WTC11 (cell line): ENCODE results near the gene FGD5. TPM values are rescaled to one million over a fixed set of nuclear protein-coding genes. Genes with fewer than 3 reads are reported as not detected.

Experiments
- ATAC-seq: fragments of 200-7000 bp; cut with Tn5 transposase; 2 replicates; pipeline ENCODE4 v1.10.0; 2021; ENCODE audit warnings: mild to moderate bottlenecking, moderate library complexity
- CTCF ChIA-PET: fragments of 300-600 bp; sonication (Branson Sonifier 250); formaldehyde crosslinking; loops from one replicate; lab custom pipeline; 2021; ENCODE audit warnings: antibody characterized with exemption; lab: Charles Lee
- POLR2A ChIA-PET: fragments of 350-600 bp; sonication (Branson Sonifier 250); formaldehyde crosslinking; loops from one replicate; lab custom pipeline; 2021; ENCODE audit warnings: antibody characterized with exemption; lab: Charles Lee
- DNase-seq: peaks from one replicate; pipeline ENCODE4 v3.0.0; 2021; ENCODE audit warnings: low spot score
- H3K27ac Mint-ChIP-seq: 2 replicates; pipeline ENCODE4 v1.8.0; 2021; ENCODE audit warnings: mixed read lengths
- H3K27me3 Mint-ChIP-seq: 2 replicates; pipeline ENCODE4 v1.8.0; 2021; ENCODE audit warnings: low read depth, mild to moderate bottlenecking, moderate library complexity, mixed read lengths
- H3K36me3 Mint-ChIP-seq: 2 replicates; pipeline ENCODE4 v1.8.0; 2021; ENCODE audit warnings: mixed read lengths
- H3K4me1 Mint-ChIP-seq: 2 replicates; pipeline ENCODE4 v1.8.0; 2022; ENCODE audit warnings: mixed read lengths
- H3K4me3 Mint-ChIP-seq: 2 replicates; pipeline ENCODE4 v1.8.0; 2021; ENCODE audit warnings: mild to moderate bottlenecking, moderate library complexity, mixed read lengths
- H3K9me3 Mint-ChIP-seq: 2 replicates; pipeline ENCODE4 v1.8.0; 2021; ENCODE audit warnings: mixed read lengths
- CREB1 ChIP-seq: sonication (generic); formaldehyde crosslinking; IDR thresholded peaks from 2 replicates; pipeline ENCODE4 v1.8.0; 2023; ENCODE audit warnings: mild to moderate bottlenecking, missing genetic modification reagents
- CREM ChIP-seq: sonication (generic); formaldehyde crosslinking; IDR thresholded peaks from 2 replicates; pipeline ENCODE4 v1.8.1; 2022; ENCODE audit warnings: mild to moderate bottlenecking, missing genetic modification reagents, moderate library complexity
- EMX1 ChIP-seq: fragments of 250-450 bp; sonication (Bioruptor Pico); IDR thresholded peaks from 2 replicates; pipeline ENCODE4 v1.8.0; 2021; ENCODE audit warnings: mild to moderate bottlenecking
- ETV6 ChIP-seq: sonication (generic); formaldehyde crosslinking; IDR thresholded peaks from 2 replicates; pipeline ENCODE4 v1.8.1; 2022; ENCODE audit warnings: mild to moderate bottlenecking, missing genetic modification reagents
- FOXK1 ChIP-seq: sonication (generic); formaldehyde crosslinking; IDR thresholded peaks from 2 replicates; pipeline ENCODE4 v1.8.0; 2022; ENCODE audit warnings: mild to moderate bottlenecking, moderate library complexity, missing genetic modification reagents
- GABPB1 ChIP-seq: sonication (generic); formaldehyde crosslinking; IDR thresholded peaks from 2 replicates; pipeline ENCODE4 v1.8.1; 2023; ENCODE audit warnings: mild to moderate bottlenecking, missing genetic modification reagents
- GRHL2 ChIP-seq: fragments of 250-450 bp; sonication (Bioruptor Pico); IDR thresholded peaks from 2 replicates; pipeline ENCODE4 v1.8.0; 2022; ENCODE audit warnings: mild to moderate bottlenecking, moderate library complexity; ENCODE audit not compliant: insufficient replicate concordance, severe bottlenecking
- GTF2I ChIP-seq: fragments of 250-450 bp; sonication (Bioruptor Pico); conservative IDR thresholded peaks from 2 replicates; pipeline ENCODE4 v1.4.0; 2021; ENCODE audit warnings: mild to moderate bottlenecking
- JUN ChIP-seq: sonication (generic); formaldehyde crosslinking; IDR thresholded peaks from 2 replicates; pipeline ENCODE4 v1.8.0; 2023; ENCODE audit warnings: mild to moderate bottlenecking, missing genetic modification reagents
- NR2C2 ChIP-seq: sonication (generic); formaldehyde crosslinking; IDR thresholded peaks from 2 replicates; pipeline ENCODE4 v1.8.0; 2022; ENCODE audit warnings: mild to moderate bottlenecking, missing genetic modification reagents
- SMAD4 ChIP-seq: sonication (generic); formaldehyde crosslinking; IDR thresholded peaks from 2 replicates; pipeline ENCODE4 v1.8.0; 2022; ENCODE audit warnings: mild to moderate bottlenecking, missing genetic modification reagents
- SOX15 ChIP-seq: fragments of 250-450 bp; sonication (Bioruptor Pico); IDR thresholded peaks from 2 replicates; pipeline ENCODE4 v1.9.0; 2021; ENCODE audit warnings: mild to moderate bottlenecking
- TEAD4 ChIP-seq: sonication (generic); formaldehyde crosslinking; IDR thresholded peaks from 2 replicates; pipeline ENCODE4 v1.8.0; 2022; ENCODE audit warnings: mild to moderate bottlenecking, missing genetic modification reagents
- ZNF219 ChIP-seq: sonication (generic); formaldehyde crosslinking; IDR thresholded peaks from 2 replicates; pipeline ENCODE4 v1.8.0; 2023; ENCODE audit warnings: missing genetic modification reagents, mild to moderate bottlenecking, borderline replicate concordance
- ZNF263 ChIP-seq: sonication (generic); formaldehyde crosslinking; IDR thresholded peaks from 2 replicates; pipeline ENCODE4 v1.8.1; 2022; ENCODE audit warnings: low read depth, mild to moderate bottlenecking, moderate library complexity, missing genetic modification reagents
- total RNA-seq: library from RNA; stranded (reverse); gene quantifications from 3 replicates; pipeline ENCODE4 v1.2.3, GENCODE V29; 2021
- TF ChIP-seq, protein P1 (sequence below): sonication (generic); formaldehyde crosslinking; IDR thresholded peaks from 2 replicates; pipeline ENCODE4 v1.8.1; 2023; ENCODE audit warnings: mild to moderate bottlenecking, missing genetic modification reagents, moderate library complexity
- TF ChIP-seq, protein P2 (sequence below): sonication (generic); formaldehyde crosslinking; conservative IDR thresholded peaks from 2 replicates; pipeline ENCODE4 v1.8.1; 2023; ENCODE audit warnings: mild to moderate bottlenecking, low read depth, missing genetic modification reagents, moderate library complexity
- TF ChIP-seq, protein P3 (sequence below): sonication (generic); formaldehyde crosslinking; IDR thresholded peaks from 2 replicates; pipeline ENCODE4 v1.8.0; 2022; ENCODE audit warnings: mild to moderate bottlenecking, missing genetic modification reagents
- TF ChIP-seq, protein P4 (sequence below): sonication (generic); formaldehyde crosslinking; IDR thresholded peaks from 2 replicates; pipeline ENCODE4 v1.8.1; 2022; ENCODE audit warnings: mild to moderate bottlenecking, missing genetic modification reagents, moderate library complexity, borderline replicate concordance
- TF ChIP-seq, protein P5 (sequence below): sonication (generic); formaldehyde crosslinking; IDR thresholded peaks from 2 replicates; pipeline ENCODE4 v1.8.0; 2023; ENCODE audit warnings: missing genetic modification reagents, mild to moderate bottlenecking, borderline replicate concordance
- TF ChIP-seq, protein P6 (sequence below): sonication (generic); formaldehyde crosslinking; IDR thresholded peaks from 2 replicates; pipeline ENCODE4 v1.8.0; 2022; ENCODE audit warnings: mild to moderate bottlenecking, missing genetic modification reagents

Gene FGD5
- total RNA-seq, 1 experiment from 2014 or later, result 18.3 TPM

DNA sequence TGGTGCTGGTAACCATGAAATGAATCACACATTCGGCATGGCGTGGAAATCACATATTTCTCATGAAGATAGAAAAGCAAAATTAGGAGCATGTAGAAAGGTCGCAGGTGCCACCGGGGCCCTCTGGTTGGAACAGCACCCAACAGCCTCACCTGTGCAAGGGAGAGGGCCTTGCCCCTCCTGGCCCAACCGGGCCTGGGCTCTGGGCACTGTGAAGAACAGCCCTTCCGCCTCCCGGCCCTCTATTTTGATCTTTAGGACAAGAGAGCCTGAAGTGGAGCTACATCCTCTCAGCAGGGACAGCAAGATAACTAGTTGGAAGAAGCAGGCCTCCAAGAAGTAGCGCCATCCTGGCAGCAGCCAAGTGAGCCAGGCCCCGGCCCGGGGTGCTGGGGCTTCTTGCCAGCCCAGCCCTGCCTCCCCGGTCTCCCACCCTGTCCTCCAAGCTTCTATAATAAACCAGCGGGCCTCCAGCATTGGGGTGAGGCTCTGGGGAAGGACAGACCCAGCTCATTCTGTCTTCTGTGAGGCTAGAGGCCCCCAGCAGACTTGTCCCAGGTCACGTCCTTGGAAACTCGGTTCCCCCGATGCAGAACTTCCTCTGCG, 46.1 kb upstream of the FGD5 start (continued):
- TF ChIP-seq, protein P1, sequence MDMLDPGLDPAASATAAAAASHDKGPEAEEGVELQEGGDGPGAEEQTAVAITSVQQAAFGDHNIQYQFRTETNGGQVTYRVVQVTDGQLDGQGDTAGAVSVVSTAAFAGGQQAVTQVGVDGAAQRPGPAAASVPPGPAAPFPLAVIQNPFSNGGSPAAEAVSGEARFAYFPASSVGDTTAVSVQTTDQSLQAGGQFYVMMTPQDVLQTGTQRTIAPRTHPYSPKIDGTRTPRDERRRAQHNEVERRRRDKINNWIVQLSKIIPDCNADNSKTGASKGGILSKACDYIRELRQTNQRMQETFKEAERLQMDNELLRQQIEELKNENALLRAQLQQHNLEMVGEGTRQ (CRISPR knock-in tag), result no peak
- no peak for TF ChIP-seq SMAD4 (CRISPR knock-in tag)
- TF ChIP-seq SOX15 (CRISPR knock-in tag), result no peak
- TF ChIP-seq GTF2I, result no peak
- no peak for TF ChIP-seq CREM

DNA sequence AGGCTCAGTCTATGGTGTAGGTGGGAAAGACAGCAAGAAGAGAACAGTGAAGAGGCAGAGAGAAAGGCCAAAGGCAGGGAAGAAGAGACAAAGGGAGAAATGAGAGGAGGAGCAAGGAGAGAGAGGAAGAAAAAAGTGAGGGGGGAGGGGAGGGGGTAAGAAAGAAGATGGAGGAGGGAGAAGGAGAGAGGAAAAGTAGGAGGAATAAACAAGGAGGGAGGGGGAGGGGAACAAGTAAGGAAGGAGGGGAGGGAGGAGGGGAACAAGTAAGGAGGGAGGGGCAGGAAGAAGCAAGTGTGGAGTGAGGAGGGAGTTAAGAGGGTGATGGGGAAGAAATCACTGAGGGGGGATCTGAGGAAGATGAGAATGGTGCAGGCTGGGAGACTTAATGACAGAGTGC, 45.5 kb upstream of the FGD5 start:
- Mint-ChIP-seq H3K4me3 (no peak overlapping the region), H3K9me3 (peaks cover under 1% of the 10 kb centered on the region; the same call in 1 of the 2 replicates), H3K27me3 (no peaks in the 10 kb centered on the region), H3K4me1 (peaks cover 22% of the 10 kb centered on the region), H3K36me3 (no peaks in the 10 kb centered on the region), H3K27ac (no peak overlapping the region)
- DNase-seq (no peak), ATAC-seq (no peak)
- CTCF ChIA-PET, result interaction anchor here (1.0 to 2.6 kb wide), 6 partner anchors 7 to 128 kb away, joined by 3 to 14 read pairs (median 4); no protein-coding TSS in a partner anchor
- POLR2A ChIA-PET, result no interaction called here
- no peak for TF ChIP-seq GRHL2 (CRISPR knock-in tag)
- no peak for TF ChIP-seq FOXK1 (CRISPR knock-in tag)
- no peak for TF ChIP-seq ZNF219 (CRISPR knock-in tag)
- no peak for TF ChIP-seq EMX1
- no peak for TF ChIP-seq TEAD4 (CRISPR knock-in tag)
- TF ChIP-seq, protein P2, sequence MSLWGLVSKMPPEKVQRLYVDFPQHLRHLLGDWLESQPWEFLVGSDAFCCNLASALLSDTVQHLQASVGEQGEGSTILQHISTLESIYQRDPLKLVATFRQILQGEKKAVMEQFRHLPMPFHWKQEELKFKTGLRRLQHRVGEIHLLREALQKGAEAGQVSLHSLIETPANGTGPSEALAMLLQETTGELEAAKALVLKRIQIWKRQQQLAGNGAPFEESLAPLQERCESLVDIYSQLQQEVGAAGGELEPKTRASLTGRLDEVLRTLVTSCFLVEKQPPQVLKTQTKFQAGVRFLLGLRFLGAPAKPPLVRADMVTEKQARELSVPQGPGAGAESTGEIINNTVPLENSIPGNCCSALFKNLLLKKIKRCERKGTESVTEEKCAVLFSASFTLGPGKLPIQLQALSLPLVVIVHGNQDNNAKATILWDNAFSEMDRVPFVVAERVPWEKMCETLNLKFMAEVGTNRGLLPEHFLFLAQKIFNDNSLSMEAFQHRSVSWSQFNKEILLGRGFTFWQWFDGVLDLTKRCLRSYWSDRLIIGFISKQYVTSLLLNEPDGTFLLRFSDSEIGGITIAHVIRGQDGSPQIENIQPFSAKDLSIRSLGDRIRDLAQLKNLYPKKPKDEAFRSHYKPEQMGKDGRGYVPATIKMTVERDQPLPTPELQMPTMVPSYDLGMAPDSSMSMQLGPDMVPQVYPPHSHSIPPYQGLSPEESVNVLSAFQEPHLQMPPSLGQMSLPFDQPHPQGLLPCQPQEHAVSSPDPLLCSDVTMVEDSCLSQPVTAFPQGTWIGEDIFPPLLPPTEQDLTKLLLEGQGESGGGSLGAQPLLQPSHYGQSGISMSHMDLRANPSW (CRISPR knock-in tag), result no peak
- TF ChIP-seq, protein P3, sequence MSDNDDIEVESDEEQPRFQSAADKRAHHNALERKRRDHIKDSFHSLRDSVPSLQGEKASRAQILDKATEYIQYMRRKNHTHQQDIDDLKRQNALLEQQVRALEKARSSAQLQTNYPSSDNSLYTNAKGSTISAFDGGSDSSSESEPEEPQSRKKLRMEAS (CRISPR knock-in tag), result no peak
- TF ChIP-seq, protein P4, sequence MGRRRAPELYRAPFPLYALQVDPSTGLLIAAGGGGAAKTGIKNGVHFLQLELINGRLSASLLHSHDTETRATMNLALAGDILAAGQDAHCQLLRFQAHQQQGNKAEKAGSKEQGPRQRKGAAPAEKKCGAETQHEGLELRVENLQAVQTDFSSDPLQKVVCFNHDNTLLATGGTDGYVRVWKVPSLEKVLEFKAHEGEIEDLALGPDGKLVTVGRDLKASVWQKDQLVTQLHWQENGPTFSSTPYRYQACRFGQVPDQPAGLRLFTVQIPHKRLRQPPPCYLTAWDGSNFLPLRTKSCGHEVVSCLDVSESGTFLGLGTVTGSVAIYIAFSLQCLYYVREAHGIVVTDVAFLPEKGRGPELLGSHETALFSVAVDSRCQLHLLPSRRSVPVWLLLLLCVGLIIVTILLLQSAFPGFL, result no peak
- TF ChIP-seq JUN (CRISPR knock-in tag), result no peak
- TF ChIP-seq, protein P5, sequence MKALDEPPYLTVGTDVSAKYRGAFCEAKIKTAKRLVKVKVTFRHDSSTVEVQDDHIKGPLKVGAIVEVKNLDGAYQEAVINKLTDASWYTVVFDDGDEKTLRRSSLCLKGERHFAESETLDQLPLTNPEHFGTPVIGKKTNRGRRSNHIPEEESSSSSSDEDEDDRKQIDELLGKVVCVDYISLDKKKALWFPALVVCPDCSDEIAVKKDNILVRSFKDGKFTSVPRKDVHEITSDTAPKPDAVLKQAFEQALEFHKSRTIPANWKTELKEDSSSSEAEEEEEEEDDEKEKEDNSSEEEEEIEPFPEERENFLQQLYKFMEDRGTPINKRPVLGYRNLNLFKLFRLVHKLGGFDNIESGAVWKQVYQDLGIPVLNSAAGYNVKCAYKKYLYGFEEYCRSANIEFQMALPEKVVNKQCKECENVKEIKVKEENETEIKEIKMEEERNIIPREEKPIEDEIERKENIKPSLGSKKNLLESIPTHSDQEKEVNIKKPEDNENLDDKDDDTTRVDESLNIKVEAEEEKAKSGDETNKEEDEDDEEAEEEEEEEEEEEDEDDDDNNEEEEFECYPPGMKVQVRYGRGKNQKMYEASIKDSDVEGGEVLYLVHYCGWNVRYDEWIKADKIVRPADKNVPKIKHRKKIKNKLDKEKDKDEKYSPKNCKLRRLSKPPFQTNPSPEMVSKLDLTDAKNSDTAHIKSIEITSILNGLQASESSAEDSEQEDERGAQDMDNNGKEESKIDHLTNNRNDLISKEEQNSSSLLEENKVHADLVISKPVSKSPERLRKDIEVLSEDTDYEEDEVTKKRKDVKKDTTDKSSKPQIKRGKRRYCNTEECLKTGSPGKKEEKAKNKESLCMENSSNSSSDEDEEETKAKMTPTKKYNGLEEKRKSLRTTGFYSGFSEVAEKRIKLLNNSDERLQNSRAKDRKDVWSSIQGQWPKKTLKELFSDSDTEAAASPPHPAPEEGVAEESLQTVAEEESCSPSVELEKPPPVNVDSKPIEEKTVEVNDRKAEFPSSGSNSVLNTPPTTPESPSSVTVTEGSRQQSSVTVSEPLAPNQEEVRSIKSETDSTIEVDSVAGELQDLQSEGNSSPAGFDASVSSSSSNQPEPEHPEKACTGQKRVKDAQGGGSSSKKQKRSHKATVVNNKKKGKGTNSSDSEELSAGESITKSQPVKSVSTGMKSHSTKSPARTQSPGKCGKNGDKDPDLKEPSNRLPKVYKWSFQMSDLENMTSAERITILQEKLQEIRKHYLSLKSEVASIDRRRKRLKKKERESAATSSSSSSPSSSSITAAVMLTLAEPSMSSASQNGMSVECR (CRISPR knock-in tag), result no peak
- TF ChIP-seq, protein P6, sequence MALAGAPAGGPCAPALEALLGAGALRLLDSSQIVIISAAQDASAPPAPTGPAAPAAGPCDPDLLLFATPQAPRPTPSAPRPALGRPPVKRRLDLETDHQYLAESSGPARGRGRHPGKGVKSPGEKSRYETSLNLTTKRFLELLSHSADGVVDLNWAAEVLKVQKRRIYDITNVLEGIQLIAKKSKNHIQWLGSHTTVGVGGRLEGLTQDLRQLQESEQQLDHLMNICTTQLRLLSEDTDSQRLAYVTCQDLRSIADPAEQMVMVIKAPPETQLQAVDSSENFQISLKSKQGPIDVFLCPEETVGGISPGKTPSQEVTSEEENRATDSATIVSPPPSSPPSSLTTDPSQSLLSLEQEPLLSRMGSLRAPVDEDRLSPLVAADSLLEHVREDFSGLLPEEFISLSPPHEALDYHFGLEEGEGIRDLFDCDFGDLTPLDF, result no peak
- no peak for TF ChIP-seq CREM
- TF ChIP-seq ZNF263, result no peak
- TF ChIP-seq NR2C2 (CRISPR knock-in tag), result no peak
- TF ChIP-seq CREB1 (CRISPR knock-in tag), result no peak
- TF ChIP-seq ETV6, result no peak
- no peak for TF ChIP-seq GABPB1 (CRISPR knock-in tag)
